SK-N-MC (cell line): ENCODE data around the gene GPRIN1.

Experiments used
- EZH2 ChIP-seq: fragments of 200-600 bp; sonication (generic); IDR thresholded peaks from one replicate; pipeline ENCODE4 v1.6.1; 2017; ENCODE audit warnings: antibody characterized with exemption
- FOXP2 ChIP-seq: optimal IDR thresholded peaks from 2 replicates; pipeline ENCODE3; 2011; ENCODE audit warnings: mild to moderate bottlenecking, moderate library complexity; ENCODE audit not compliant: insufficient read depth; ENCODE audit errors: extremely low read length, control extremely low read depth
- POLR2AphosphoS5 ChIP-seq: IDR thresholded peaks from 2 replicates; pipeline ENCODE4 v1.6.1; 2012; ENCODE audit warnings: mild to moderate bottlenecking, low read depth, low read length, borderline replicate concordance

DNA sequence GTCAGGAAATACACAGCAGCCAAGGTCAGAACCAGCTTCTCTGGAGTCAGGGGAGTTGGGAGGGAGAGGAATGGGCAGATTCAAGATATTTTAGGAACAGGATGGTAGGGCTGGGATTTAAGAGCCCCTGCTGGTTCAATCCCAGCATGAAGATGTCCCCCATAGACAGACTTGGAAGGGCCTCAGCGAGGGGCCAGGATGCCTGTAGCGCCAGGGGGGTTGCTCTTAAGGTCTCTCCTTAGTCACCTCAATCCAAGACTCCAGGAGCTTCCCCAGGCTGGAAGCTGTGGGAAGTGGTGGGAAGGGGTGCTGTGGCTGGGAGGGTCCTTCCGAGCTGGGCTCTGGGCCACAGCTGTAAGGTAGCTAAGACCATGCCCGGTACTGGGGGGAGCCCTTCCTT, 29.3 kb upstream of the GPRIN1 start:
- TF ChIP-seq EZH2 (no peak), POLR2AphosphoS5 (no peak), FOXP2 (no peak)
